HFF-Myc (cell line): Measurements from ENCODE around the gene FN1.

ENCODE experiments used
- DNase-seq: peaks from one replicate; pipeline ENCODE4 v3.0.0-alpha.2; 2011; ENCODE audit warnings: low read depth; ENCODE audit errors: extremely low read depth
- H3K4me3 ChIP-seq: replicated peaks from 2 replicates; pipeline ENCODE4 v1.5.1; 2011; ENCODE audit warnings: low read depth, mild to moderate bottlenecking, control low read depth, low read length
- TF ChIP-seq, protein P1 (sequence below): IDR thresholded peaks from 2 replicates; pipeline ENCODE4 v1.5.1; 2012; ENCODE audit warnings: mild to moderate bottlenecking, low read depth, low read length, control low read depth; ENCODE audit errors: missing control alignments

The FN1 gene

GRCh38 chr2:215435280-215435869 is 493 bp downstream of the FN1 start:
- peak overlapping the region; percentile 85 for H3K4me3 ChIP-seq
- TF ChIP-seq, protein P1, sequence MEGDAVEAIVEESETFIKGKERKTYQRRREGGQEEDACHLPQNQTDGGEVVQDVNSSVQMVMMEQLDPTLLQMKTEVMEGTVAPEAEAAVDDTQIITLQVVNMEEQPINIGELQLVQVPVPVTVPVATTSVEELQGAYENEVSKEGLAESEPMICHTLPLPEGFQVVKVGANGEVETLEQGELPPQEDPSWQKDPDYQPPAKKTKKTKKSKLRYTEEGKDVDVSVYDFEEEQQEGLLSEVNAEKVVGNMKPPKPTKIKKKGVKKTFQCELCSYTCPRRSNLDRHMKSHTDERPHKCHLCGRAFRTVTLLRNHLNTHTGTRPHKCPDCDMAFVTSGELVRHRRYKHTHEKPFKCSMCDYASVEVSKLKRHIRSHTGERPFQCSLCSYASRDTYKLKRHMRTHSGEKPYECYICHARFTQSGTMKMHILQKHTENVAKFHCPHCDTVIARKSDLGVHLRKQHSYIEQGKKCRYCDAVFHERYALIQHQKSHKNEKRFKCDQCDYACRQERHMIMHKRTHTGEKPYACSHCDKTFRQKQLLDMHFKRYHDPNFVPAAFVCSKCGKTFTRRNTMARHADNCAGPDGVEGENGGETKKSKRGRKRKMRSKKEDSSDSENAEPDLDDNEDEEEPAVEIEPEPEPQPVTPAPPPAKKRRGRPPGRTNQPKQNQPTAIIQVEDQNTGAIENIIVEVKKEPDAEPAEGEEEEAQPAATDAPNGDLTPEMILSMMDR = no peak
- DNase-seq = no peak

DNA sequence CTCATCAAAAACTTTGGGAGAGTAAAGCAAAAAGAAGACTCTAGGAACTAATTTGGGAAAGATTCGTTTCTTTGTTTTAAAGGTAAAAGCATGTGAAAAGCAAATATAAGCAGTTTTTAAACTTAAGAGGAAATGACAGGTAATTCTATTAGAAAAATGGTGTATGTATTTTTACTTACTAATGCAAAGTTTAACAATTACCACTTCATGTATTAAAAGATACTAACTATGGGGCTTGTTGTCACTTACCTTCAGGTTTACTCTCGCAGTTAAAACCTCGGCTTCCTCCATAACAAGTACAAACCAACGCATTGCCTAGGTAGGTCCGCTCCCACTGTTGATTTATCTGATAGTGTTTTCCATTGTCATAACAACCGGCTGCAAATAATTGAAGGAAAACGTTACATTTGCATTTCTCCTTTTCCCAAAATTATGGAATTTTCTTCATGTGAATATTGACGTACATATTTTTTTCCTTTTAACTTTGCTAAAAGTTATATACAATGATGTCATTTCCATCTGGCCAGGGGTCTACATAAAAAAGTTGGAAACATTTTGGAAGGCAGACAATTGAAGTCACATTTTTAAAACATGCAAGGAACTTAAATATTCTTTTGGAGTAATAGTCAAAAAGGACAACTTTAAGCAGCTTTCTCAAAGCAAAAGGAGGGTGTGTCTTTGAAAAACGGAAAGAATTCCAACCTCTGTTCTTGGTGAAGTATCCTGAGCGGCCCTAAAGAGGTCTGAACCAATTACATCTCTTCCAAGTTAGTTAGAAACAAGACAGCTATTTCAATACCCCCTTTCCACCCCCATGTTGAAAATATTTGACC is 1.2 kb downstream of the FN1 start:
- TF ChIP-seq, protein P1 = no peak
- DNase-seq = no peak
- peak overlapping the region; percentile 85 for H3K4me3 ChIP-seq

DNA sequence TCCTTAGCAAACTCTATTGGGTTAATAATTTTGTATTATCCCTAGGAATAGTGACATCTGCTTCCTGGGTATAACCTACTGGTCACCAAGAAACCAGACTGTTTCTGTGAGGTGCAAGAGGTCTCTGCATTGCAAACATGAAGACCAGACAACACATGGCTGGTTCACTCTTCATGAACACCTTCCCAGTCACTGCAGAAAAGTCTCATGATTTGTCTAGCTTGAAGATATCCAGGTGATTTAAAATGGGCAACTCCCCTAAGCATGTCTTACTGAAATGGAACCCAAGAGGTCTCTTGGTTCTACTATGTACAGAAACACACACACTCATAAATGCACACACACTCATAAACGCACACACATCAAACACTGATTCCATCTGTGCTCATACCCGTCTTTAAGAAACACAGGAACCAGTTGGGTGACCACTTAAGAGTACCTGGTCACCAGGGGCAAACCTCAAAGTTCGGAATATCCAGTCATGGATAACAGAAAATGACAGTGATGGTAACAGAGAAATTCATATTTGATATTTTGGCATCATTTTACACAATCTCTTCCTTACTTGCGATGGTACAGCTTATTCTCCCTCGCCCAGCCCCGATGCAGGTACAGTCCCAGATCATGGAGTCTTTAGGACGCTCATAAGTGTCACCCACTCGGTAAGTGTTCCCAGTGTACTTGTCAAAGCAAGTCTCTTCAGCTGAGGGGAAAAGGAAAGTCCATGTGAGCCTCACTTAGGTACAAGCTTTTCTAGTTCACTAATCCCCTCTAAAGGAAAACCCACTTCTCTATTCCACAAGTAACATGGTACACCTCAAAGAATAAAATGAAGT is 2.9 kb downstream of the FN1 start:
- H3K4me3 ChIP-seq = peak overlapping the region; percentile 85
- DNase-seq = no peak
- TF ChIP-seq, protein P1 = no peak

GRCh38 chr2:215431778-215432758 is 3.8 kb downstream of the FN1 start:
- no peak for DNase-seq
- 0 out of 2 replicates have a peak overlapping the region, but pooled peaks have one; percentile 85 for H3K4me3 ChIP-seq
- TF ChIP-seq, protein P1 = no peak

- DNase-seq = no peak
- no peak overlapping the region for H3K4me3 ChIP-seq
- TF ChIP-seq, protein P1 = no peak
Observed at GRCh38 chr2:215431290-215431689, 4.6 kb downstream of the FN1 start.
